Hematopoietic multipotent progenitor cell treated with erythropoietin and hydrocortisone succinate and interleukin-3 and kit ligand, for 8 days (in vitro differentiated cells): ENCODE measurements around the gene SMARCC2.

Source experiments
- DNase-seq: peaks from one replicate; pipeline ENCODE4 v3.0.0-alpha.2; 2015

SMARCC2 gene

DNA sequence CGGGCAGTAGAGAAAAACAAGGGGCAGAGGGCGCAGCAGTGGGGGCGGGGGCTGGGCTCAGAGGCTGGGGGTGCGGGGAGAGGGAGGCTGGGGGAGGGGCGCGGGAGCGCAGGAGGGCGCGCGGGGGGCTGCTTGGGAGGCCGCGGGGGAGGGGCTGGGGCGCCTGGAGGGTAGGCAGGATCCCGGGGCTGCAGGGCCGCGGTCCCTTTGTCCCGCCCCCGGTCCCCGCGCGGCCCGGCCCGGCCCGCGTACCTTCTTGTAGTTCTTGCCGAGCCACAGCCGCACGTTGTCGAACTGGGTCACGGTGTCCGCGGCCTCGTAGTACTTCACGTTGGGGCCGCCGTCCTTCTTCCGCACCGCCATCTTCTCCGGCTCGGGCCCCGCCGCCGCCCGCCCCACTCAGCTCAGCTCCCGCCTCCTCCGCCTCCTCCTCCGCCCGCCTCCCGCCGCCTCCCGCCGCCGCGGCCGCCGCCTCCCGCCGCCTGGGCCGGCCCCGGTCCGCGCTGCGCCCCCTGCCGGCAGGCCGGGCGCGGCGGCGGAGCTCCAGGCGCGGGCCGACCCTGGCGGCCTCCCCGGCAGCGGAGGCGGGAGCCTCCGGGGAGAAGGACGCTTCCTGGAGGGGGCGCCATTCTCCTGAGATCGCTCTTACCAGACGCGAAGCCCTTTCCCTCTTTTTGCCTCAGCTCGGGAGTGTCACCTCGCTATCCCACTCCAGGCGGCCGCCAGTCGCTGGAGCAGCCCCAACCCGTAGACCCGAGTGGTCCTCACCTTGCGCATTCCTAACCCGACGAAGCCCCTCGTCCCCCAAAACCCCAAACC, at the start of gene SMARCC2:
SMARCC2 (minus strand) TSS at position 385 of the 819 bp plus-strand sequence; CDS start at position 363, 22 bp downstream.
- peak; percentile 88 for DNase-seq

DNA sequence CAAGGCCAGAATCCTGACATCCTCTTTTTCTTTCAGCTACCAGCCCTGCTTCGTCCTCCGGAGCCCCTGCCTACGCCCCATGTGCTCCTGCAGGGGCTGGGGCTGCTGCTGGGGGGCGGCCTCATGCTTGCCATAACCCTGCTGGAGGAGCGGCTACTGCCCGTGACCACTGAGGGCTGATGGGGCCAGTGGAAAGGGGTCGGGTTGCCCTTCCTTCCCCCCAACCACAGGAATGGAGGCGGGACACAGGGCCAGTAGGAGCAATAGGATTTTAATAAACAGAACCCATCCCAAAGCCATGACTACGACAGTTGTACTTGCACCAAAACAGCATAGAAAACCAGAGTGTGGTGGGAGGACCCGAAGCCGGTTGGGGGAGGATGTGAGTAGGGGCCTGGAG, 48.3 kb upstream of the SMARCC2 start:
- no peak for DNase-seq

DNA sequence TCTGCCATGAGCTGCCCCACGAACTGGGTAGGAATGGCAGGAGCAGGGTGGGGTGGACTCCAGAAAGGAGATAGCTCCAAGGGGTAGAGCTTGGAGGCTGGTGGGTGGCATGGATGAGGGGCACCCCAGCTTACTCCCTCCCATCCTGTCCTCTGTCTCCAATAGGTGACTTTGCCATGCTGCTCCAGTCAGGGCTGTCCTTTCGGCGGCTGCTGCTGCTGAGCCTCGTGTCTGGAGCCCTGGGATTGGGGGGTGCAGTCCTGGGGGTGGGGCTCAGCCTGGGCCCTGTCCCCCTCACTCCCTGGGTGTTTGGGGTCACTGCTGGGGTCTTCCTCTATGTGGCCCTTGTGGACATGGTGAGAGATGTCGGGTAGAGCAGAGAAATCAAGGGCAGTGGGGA, 47.7 kb upstream of the SMARCC2 start:
- no peak for DNase-seq

DNA sequence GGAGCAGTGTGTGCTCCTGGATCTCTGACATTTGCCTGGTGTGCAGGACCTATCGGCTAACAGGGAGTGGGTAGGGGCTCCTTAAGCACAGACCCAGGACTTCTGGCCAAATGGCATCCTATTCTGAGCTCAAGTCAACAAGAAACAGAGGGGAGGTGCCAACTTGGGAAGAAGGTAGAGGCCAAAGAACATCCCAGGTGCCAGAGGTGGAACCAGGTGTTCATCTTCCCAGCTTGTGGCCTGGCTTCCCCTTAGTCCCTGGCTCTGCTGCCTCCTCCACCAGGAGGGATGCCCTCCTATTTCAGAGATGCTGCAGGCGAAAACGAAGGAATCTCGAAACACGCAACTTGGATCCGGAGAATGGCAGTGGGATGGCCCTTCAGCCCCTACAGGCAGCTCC, 46.8 kb upstream of the SMARCC2 start:
- no peak for DNase-seq

DNA sequence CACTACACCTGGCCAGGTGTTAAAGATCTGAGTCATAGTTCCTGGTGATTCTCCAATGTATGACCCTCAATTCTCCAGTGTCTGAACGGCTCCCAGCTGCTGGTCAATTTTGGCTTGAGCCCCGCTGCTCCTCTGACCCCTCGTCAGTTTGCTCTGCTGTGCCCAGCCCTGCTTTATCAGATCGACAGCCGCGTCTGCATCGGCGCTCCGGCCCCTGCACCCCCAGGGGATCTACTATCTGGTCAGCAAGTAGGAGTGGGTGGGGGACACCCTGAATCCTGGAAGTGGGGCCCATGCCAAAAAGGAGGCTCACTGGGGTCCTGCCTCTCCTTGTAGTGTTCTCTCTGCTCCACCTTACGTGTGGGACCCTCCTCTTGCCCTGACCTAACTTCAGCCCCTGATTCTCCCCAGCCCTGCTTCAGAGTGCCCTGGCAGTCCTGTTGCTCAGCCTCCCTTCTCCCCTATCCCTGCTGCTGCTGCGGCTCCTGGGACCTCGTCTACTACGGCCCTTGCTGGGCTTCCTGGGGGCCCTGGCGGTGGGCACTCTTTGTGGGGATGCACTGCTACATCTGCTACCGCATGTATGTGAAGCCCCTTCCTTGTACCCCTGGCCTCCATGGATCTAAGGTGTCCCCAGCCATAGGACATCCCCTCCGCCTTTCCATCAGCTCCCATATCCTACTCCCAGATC, 45.6 kb upstream of the SMARCC2 start:
- DNase-seq: no peak

DNA sequence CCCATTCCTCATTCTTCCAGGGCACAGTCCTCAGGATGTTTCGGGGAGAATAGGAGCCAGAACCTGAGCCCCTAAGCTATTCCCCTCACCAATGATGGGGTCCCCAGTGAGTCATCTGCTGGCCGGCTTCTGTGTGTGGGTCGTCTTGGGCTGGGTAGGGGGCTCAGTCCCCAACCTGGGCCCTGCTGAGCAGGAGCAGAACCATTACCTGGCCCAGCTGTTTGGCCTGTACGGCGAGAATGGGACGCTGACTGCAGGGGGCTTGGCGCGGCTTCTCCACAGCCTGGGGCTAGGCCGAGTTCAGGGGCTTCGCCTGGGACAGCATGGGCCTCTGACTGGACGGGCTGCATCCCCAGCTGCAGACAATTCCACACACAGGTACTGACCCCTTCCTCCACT, 41.9 kb upstream of the SMARCC2 start:
- no peak for DNase-seq

DNA sequence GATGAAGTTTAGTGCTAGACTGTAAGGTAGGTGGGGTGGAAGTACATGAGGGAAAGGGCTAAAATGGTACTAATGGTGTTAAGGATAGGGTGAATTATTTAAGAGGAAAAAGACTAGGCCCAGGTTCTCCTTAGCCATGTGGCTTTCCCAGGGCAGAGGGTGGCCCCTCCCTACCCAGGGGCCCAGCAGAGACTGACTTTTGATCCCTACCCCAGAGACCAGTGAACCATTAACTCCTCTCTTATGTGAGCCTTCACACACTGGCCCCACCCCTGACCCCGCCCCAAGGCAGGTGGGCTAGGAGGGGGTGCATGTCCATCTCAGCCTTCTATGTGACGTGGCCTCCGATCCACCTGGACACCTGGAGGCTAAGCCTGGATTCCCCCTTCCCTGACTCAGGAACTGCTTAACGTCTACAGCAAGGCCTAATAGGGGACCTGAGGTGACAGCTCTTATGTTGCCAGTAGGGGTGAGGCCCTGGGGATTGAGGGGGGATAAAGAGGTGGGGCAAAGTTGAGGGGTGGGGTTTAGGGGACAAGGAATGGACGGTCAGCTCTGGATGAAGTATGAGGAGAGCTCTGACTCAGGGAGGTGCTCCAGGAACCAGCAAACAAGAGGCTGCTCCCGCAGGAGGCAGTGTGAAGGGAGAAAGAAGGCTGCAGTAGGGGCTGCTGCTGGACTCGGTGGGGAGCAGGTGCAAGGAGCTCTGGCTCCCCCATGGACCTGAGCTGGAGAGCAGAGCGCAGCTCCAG, 41.3 kb upstream of the SMARCC2 start:
- DNase-seq: no peak

DNA sequence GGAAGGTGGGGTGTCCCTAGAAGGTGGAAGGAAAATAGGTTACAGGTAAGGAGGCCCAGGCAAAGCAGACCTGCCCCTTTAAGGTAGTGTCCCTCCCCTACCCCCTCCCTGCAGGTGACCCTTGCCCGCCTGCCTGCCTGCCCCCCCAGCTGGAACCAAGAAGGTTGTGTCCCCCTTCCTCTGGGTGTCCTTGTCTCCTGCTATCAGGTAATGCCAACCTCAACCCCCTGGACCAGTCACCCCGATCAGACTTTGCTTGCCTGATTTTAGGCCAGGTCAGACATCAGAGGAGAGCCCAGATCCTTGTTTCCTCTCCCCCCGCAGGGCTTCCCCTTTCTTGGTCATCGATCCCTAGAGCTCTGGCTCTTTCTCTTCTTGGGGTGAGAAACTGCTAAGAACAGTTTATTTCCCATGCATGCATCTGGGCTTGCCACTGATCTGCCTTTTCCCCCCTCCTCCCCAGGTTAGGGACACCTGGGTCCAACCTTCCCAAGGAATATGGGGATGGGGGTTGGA, 40.7 kb upstream of the SMARCC2 start, which contains the start of gene SLC39A5:
SLC39A5 (plus strand) TSS at position 136 of the 516 bp plus-strand sequence. CDS start 1,224 bp downstream, outside the sequence.
- DNase-seq: no peak

DNA sequence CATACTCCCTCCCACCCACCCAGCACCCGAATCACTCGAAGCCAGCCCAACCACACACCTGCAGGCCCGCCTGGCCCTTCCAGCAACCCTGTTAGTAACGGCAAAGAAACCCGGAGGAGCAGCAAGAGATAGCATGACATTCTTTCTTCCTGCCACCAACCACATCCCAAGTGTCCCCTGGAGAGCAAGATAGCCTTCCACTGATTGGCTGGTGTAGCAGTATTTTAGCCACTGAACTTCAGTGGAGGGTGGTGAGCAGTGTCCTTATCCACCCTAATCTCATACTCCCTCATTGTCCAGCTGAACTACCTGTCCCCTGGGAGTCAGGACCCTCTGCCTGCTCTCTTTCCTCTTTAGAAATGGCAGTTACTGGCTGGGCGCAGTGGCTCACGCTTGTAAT, 39.8 kb upstream of the SMARCC2 start:
- no peak for DNase-seq

DNA sequence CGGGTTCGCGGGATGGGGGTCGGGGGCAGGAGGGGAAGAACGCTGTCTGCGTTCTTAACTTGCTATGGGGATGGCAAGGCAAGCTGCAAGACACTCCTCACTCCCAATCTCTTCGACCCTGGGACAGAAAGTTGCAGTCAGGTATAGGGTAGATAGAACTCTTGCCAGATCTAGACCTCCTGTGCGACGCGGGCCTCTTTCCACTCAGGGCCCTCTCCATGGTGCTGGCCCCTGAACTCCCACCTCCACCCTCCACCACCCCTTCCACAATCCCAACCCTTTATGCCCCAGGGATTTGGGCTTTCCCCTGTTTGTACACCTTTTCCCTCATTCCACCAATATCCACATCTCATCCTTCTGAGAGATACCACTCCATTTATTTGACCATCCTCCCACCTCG, 35.7 kb upstream of the SMARCC2 start:
- no peak for DNase-seq

DNA sequence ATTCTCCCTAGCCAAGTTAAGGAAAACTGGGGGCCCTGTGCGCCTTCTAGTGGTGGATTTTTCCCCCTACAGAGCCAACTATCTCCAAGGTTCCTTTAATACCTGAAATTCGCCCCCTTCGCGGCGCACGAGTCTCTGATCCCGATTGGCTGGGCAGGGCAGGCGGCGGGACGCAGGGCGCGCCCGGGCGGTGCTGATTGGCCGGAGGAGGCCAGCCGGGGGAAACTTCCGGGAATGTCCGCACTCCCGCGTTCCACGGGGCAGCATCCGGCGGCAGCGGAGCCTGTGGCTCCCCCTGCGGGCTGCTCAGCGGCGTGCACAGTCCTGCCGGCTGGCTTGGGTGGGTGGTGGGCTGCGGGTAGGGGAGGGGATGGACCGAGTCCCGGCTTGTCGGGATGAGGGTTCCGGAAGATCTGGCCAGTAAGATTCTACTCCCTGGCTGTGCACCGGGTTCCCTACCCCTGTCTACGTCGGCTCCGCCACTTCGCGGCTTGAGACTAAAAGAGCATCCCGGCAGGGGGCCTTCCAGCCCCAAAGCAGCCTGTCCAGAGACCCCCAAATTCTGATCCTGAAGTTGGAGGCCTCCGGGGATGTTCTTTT, 34.9 kb upstream of the SMARCC2 start, which contains the start of gene NABP2:
NABP2 (plus strand) TSS at position 241 of the 600 bp plus-strand sequence. CDS start 515 bp downstream, outside the sequence.
- DNase-seq: peak; percentile 97

DNA sequence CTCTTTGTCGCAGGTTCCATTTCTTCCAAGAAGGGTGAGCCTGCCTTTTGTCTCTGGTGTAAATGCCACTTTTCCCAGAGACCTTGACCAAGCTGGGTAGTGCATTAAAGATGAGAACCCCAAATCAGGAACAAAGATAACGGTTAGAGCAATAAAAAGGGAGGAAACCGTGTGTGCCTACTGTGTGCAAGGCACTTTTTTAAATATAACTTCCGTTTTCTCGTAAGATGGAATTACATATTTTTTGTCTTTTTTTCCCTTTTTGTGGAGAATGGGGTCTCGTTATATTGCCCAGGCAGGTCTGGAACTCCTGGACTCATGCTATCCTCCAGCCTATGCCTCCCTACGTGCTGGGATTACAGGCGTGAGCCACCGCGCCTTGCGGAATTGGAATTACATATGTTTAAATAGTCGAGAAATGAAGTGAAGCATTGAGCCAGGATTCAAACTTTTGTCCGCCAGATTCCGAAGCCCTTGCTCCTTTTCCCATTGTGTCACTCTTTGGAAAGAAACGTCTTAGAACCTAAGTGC, 34.4 kb upstream of the SMARCC2 start:
- DNase-seq: no peak

DNA sequence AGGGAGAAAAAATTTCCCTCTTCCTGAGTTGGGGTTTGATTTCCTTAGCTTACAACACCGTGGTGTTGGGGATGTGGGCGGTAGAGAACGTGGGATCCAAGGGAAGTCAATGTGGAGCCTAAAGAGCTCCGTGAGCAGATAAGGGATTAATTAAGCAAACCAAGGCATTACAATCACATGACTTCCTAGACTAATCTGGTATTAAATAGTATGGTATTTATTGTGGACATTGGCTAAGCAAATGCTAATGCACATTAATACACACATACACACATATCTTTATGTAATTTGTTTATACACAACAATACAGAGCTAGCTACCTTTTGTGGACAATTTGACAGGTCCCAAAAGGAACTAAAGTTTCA, 33.2 kb upstream of the SMARCC2 start:
- peak; percentile 60 for DNase-seq

DNA sequence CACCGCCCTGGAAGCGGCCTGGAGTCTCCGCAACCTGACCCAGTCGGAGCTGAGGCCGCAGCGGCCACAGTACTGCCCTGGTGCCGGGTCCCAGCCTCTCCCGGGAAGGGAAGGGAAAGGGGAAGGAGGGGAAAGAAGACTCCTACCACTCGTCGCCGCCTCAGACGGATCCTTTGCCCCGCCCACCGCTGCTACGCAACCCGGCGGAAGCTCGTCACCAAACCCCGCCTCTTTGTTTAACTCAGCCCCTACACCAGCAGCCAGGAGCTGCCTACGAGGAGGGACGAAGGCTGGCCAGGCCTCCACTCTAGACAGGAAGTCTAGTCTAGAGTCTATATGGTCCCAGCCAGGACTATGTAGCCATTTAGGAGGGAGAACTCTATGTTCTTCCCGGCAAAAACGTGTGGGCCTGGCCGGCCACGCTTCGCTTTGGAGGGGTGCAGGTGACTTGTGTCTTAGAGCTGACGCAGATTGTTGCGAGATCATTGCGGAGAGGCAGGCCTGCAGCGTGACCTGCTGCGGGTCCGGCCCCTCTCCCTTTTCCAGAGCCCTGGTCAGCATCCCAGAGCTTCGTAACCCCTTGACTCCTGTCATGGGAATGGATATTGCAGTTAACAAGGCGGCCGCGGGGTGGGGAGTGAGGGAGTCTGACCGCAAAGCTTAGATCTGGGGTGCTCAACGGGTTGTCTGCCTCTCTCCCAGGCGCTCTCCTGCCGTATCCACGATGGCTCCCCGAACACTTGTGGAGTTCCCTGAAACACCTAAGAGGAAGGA, 32.7 kb upstream of the SMARCC2 start, which contains the start of gene RNF41:
RNF41 (minus strand) TSS at position 166 of the 774 bp plus-strand sequence. CDS start 7,875 bp downstream, outside the sequence.
- peak; percentile 96 for DNase-seq

DNA sequence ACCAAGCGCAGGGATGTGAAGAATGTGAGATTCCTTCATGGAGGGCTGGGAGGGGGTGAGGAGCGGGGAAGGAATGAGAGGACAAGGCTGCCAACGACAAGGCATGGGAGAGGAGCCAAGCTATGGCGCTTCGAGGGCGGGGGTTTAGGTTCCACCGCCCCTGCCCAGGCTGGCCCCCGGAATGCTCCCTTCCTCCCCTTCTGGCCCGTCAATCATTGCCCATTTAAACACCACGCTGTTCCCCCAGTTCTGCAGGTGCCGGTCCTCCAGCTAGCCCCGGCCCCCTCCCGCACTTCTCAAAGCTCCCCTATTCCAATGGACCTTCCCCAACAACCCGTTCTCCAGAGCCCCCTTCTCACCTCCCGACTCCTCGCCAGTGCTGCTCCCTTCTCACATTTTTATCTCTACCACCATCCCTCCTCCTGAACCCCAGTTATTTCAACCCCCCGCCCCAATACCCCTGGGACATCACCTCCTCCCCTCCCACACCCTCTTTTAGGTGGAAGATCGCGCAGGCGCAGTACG, 32.0 kb upstream of the SMARCC2 start:
- peak; percentile 34 for DNase-seq

DNA sequence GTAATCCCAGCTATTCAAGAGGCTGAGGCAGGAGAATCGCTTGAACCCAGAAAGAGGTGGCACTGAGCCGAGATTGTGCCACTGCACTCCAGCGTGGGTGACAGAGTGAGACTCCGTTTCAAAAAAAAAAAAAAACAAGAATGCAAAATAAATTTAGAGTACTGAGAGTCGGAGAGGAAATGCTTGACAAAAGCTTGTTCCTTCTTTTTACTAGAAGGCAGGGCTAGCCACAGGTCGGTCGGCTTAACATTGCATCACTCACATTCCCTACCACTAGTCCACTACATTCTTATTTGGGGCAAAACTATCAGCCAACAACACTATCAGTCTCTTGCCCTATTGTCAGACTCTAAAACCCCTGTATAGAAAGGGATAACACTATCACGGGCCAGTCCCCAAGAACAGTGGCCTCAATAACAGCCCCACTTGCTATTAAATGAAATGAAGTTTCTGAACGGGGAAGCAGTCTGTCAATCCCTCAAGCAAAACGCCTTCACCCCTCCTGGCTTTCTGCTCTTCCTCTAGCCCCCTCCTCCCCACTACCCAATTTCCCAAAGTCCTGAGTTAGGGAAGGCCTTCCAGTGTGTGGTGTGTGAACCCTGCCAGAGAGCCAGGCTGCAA, 31.4 kb upstream of the SMARCC2 start:
- DNase-seq: peak; percentile 73

DNA sequence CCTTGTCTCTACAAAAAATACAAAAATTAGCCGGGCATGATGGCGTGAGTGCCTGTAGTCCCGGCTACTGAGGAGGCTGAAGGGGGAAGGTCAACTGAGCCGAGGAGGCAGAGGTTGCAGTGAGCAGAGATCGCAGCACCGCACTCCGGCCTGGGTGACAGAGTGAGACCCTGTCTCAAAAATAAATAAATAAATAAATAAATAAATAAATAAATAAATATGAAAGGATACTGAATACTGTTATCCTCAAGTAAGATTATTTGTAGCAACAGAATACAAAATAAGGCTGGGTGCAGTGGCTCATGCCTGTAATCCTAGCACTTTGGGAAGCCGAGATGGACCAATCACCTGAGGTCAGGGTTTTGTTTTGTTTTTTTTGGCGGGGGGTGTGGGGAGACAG, 30.6 kb upstream of the SMARCC2 start:
- no peak for DNase-seq

DNA sequence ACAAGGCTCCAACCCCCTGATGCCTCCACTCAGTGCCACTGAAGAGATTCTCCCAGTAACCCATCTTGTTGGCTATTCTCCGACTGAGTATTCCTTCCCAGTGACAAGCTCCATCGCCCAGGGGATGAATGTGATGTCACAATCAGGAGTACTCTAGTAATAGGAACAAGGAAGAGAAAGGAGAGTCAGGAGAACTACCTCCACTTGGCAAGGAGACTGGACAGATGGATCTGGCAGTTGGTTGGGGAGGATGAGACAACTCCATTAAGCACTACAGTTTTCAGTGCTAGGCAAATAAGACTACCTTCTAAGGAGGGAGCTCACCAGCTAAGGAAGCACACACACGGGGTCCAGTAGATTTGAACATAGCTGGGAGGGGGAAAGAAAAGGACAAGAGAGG, 27.2 kb upstream of the SMARCC2 start:
- DNase-seq: no peak

DNA sequence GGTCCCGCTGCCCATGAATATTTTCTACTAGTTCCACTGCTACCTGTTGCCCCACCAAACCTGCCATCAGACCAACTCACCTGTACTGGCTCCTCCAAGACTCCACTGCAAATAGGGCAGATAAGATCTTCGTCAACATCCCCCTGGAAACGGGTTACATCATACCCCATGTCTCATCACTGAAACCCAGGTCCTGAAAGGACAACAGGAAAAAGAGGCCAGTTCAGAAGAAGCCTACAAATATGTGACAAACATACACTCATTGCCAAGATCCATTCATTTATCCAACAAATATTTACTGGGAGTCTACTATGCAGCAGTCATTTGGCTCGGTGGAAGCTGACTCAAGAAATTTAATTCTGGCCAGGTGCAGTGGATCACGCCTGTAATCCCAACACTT, 24.6 kb upstream of the SMARCC2 start:
- no peak for DNase-seq

DNA sequence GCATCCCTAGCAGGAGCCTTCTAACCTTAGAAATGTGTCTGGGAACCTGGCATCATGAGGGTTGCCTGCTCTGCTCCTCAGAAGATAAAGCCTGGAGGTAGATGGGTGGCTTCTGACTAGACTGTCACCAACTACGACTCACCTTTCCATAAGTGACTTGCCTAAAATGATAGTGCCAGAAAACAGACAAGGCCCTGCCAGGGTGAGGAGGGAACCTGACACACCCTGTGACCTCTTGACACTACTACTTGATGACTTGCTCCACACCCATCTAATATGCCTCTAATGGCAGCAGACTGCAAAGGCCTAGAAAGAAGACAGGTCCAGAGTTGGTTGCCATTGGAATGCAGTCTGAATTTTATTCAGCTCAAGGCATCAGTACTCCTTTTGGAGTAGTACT, 23.1 kb upstream of the SMARCC2 start:
- DNase-seq: peak; percentile 54

DNA sequence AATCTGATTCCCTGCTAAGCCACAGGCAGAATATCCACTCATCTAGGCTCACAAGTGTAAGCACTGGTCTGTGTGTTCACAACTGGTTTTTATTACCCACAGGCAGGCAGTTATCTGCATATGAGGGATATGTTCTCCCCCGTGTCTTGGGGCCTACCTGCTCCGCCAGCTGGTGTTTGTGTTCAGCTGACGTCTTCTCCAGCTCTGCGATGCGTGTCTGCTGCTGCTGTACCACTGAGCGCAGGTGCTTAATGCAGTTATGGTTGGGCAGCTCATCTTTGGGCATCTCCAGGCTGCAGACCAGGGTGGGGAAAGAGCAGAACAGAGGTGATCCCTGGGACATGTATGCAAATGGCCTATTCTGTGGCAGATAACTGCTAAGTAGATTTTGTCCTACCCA, 18.7 kb upstream of the SMARCC2 start:
- no peak for DNase-seq
